ENCODE results near the gene MRPL11. TPM values are rescaled to one million over a fixed set of nuclear protein-coding genes. Genes with fewer than 3 reads are reported as not detected.

MRPL11 gene
- polyA plus RNA-seq, 1 donor (not counting 4 experiments of a cell fraction or from before 2014, with no cell fraction given), result 51.7 TPM

DNA sequence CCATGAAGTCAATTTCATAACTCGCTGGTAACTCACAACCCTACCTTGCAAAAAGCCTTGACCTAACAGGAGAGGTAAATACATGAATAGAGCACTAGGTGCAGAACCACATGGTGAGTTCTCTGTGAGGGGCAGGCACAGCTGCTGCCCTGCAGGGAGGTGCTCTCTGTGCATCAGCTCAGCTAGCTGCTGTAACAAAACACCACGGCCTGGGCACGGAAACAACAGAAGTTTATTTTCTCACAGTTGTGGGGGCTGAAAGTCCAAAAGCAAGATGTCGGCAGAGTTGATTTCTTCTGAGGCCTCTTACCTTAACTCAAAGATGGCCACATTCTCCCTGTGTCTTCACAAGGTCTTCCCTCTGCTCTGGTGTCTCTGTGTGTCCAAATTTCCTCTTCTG, 13.0 kb upstream of the MRPL11 start:
- Histone ChIP-seq H3K27me3 (ENCODE audit: control insufficient read depth, extremely low read depth, insufficient read depth, low read length) (peaks cover 4% of the 10 kb centered on the region), H3K4me3 (ENCODE audit: control insufficient read depth in 2 of 3, extremely low read depth in 1 of 3, insufficient read depth in 2 of 3, low read depth in 1 of 3, low read length in 3 of 3) (no peak overlapping the region), H3K79me2 (ENCODE audit: control insufficient read depth, insufficient read depth, low read length) (no peaks in the 10 kb centered on the region), H3K4me1 (ENCODE audit: control insufficient read depth, extremely low read depth, insufficient read depth, low read length) (peaks cover 16% of the 10 kb centered on the region), H4K20me1 (ENCODE audit: control insufficient read depth, extremely low read depth, insufficient read depth, low read length) (no peaks in the 10 kb centered on the region), H3K9ac (ENCODE audit: control insufficient read depth, extremely low read depth, insufficient read depth, low read length) (no peak overlapping the region), H3K4me2 (ENCODE audit: control insufficient read depth, extremely low read depth, insufficient read depth, low read depth, low read length) (no peak overlapping the region), H3K36me3 (ENCODE audit: control insufficient read depth in 2 of 2, extremely low read depth in 1 of 2, insufficient read depth in 2 of 2, low read length in 2 of 2) (no peaks in the 10 kb centered on the region), H2AFZ (ENCODE audit: control insufficient read depth, low read length) (no peak overlapping the region), H3K9me1 (ENCODE audit: control insufficient read depth, extremely low read depth, insufficient read depth, low read length) (peaks cover 2% of the 10 kb centered on the region), H3K27ac (ENCODE audit: control insufficient read depth, insufficient read depth, low read length) (no peak overlapping the region), H3K9me3 (ENCODE audit: control insufficient read depth, low read depth, low read length) (no peaks in the 10 kb centered on the region)
- FAIRE-seq (no peak), DNase-seq (ENCODE audit: low read depth, low spot score) (no peak)
- dilution Hi-C loops (cut with MboI; ENCODE audit: extremely low pct_ligation_motif_present, low sequenced_read_pairs), result no loop called here
- TF ChIP-seq, protein P1, sequence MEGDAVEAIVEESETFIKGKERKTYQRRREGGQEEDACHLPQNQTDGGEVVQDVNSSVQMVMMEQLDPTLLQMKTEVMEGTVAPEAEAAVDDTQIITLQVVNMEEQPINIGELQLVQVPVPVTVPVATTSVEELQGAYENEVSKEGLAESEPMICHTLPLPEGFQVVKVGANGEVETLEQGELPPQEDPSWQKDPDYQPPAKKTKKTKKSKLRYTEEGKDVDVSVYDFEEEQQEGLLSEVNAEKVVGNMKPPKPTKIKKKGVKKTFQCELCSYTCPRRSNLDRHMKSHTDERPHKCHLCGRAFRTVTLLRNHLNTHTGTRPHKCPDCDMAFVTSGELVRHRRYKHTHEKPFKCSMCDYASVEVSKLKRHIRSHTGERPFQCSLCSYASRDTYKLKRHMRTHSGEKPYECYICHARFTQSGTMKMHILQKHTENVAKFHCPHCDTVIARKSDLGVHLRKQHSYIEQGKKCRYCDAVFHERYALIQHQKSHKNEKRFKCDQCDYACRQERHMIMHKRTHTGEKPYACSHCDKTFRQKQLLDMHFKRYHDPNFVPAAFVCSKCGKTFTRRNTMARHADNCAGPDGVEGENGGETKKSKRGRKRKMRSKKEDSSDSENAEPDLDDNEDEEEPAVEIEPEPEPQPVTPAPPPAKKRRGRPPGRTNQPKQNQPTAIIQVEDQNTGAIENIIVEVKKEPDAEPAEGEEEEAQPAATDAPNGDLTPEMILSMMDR (optimal IDR thresholded peaks at IDR 0.05 in 1 of 3, IDR thresholded peaks at IDR 0.05 in 1 of 3, conservative IDR thresholded peaks at IDR 0.05 in 1 of 3; ENCODE audit: extremely low read depth in 1 of 3, insufficient read depth in 2 of 3, low read length in 3 of 3), result no peak
- TF ChIP-seq EZH2 (IDR thresholded peaks at IDR 0.05; ENCODE audit: low read length), result no peak

DNA sequence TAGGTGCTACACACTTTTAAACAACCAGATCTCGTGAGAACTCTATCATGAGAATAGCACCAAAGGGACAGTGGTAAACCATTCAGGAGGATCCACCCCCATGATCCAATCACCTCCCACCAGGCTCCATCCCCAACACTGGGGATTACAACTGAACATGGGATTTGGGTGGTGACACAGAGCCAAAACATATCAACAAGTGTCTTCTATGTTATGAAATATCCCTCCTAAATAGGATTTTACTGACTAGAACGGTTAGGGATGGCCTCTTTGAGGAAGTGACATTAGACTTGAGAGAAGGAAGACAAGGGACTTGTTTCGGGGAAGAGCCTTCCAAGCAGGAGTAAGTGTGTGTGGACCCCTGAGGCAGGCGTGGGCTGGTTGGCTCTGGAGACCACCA, 11.9 kb upstream of the MRPL11 start:
- Histone ChIP-seq H3K9ac (ENCODE audit: control insufficient read depth, extremely low read depth, insufficient read depth, low read length) (no peak overlapping the region), H3K9me3 (ENCODE audit: control insufficient read depth, low read depth, low read length) (no peaks in the 10 kb centered on the region), H3K4me1 (ENCODE audit: control insufficient read depth, extremely low read depth, insufficient read depth, low read length) (peaks cover 16% of the 10 kb centered on the region), H3K79me2 (ENCODE audit: control insufficient read depth, insufficient read depth, low read length) (no peaks in the 10 kb centered on the region), H3K27me3 (ENCODE audit: control insufficient read depth, extremely low read depth, insufficient read depth, low read length) (peaks cover 4% of the 10 kb centered on the region), H3K36me3 (ENCODE audit: control insufficient read depth in 2 of 2, extremely low read depth in 1 of 2, insufficient read depth in 2 of 2, low read length in 2 of 2) (no peaks in the 10 kb centered on the region), H3K27ac (ENCODE audit: control insufficient read depth, insufficient read depth, low read length) (no peak overlapping the region), H2AFZ (ENCODE audit: control insufficient read depth, low read length) (no peak overlapping the region), H3K4me3 (ENCODE audit: control insufficient read depth in 2 of 3, extremely low read depth in 1 of 3, insufficient read depth in 2 of 3, low read depth in 1 of 3, low read length in 3 of 3) (no peak overlapping the region), H4K20me1 (ENCODE audit: control insufficient read depth, extremely low read depth, insufficient read depth, low read length) (no peaks in the 10 kb centered on the region), H3K9me1 (ENCODE audit: control insufficient read depth, extremely low read depth, insufficient read depth, low read length) (peaks cover 2% of the 10 kb centered on the region), H3K4me2 (ENCODE audit: control insufficient read depth, extremely low read depth, insufficient read depth, low read depth, low read length) (no peak overlapping the region)
- FAIRE-seq, result no peak
- dilution Hi-C loops (cut with MboI; ENCODE audit: extremely low pct_ligation_motif_present, low sequenced_read_pairs), result no loop called here
- no peak for DNase-seq (ENCODE audit: low read depth, low spot score)
- no peak for TF ChIP-seq EZH2 (IDR thresholded peaks at IDR 0.05; ENCODE audit: low read length)

DNA sequence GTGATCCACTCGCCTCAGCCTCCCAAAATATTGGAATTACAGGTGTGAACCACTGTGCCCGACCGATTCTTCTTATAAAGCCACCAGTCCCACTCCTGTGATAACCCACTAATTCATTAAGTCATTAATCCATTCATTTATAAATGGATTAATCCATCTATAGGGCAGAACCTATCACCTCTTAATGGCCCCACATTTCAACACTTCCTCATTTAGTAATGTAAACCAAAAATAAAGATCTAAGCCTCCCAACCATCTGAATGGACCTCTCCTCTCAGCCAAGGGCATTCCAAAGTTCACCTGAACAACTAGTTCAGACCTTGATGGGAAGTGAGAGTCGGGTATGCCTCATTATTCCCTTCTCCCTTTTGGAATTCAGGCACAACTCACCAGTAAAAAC, 9.9 kb upstream of the MRPL11 start:
- dilution Hi-C loops (cut with MboI; ENCODE audit: extremely low pct_ligation_motif_present, low sequenced_read_pairs), result no loop called here
- FAIRE-seq (no peak), DNase-seq (ENCODE audit: low read depth, low spot score) (no peak)
- Histone ChIP-seq H3K79me2 (ENCODE audit: control insufficient read depth, insufficient read depth, low read length) (no peaks in the 10 kb centered on the region), H3K27me3 (ENCODE audit: control insufficient read depth, extremely low read depth, insufficient read depth, low read length) (peaks cover 4% of the 10 kb centered on the region), H3K4me1 (ENCODE audit: control insufficient read depth, extremely low read depth, insufficient read depth, low read length) (no peaks in the 10 kb centered on the region), H3K36me3 (ENCODE audit: control insufficient read depth in 2 of 2, extremely low read depth in 1 of 2, insufficient read depth in 2 of 2, low read length in 2 of 2) (no peaks in the 10 kb centered on the region), H3K27ac (ENCODE audit: control insufficient read depth, insufficient read depth, low read length) (no peak overlapping the region), H3K4me2 (ENCODE audit: control insufficient read depth, extremely low read depth, insufficient read depth, low read depth, low read length) (no peak overlapping the region), H2AFZ (ENCODE audit: control insufficient read depth, low read length) (no peak overlapping the region), H3K9ac (ENCODE audit: control insufficient read depth, extremely low read depth, insufficient read depth, low read length) (no peak overlapping the region), H4K20me1 (ENCODE audit: control insufficient read depth, extremely low read depth, insufficient read depth, low read length) (no peaks in the 10 kb centered on the region), H3K9me1 (ENCODE audit: control insufficient read depth, extremely low read depth, insufficient read depth, low read length) (no peaks in the 10 kb centered on the region), H3K9me3 (ENCODE audit: control insufficient read depth, low read depth, low read length) (no peaks in the 10 kb centered on the region), H3K4me3 (ENCODE audit: control insufficient read depth in 2 of 3, extremely low read depth in 1 of 3, insufficient read depth in 2 of 3, low read depth in 1 of 3, low read length in 3 of 3) (no peak overlapping the region)
- TF ChIP-seq, protein P1 (optimal IDR thresholded peaks at IDR 0.05 in 1 of 3, IDR thresholded peaks at IDR 0.05 in 1 of 3, conservative IDR thresholded peaks at IDR 0.05 in 1 of 3; ENCODE audit: extremely low read depth in 1 of 3, insufficient read depth in 2 of 3, low read length in 3 of 3), result no peak
- TF ChIP-seq EZH2 (IDR thresholded peaks at IDR 0.05; ENCODE audit: low read length), result no peak
